ENCODE measurements around the gene RPN2. TPM values are rescaled to one million over a fixed set of nuclear protein-coding genes. Genes with fewer than 3 reads are reported as not detected.

Gene RPN2
- total and polyA plus RNA-seq, 9 of the 15 experiments (the other 6 are each of a cell fraction or from before 2014, with no cell fraction given), result 168 to 548 (median 325) TPM

GRCh38 chr20:37207171-37207570, 28.0 kb downstream of the RPN2 start (continued):
- TF ChIP-seq ZNF449 (CRISPR knock-in tag; IDR thresholded peaks at IDR 0.05) (no peak), ATF6 (CRISPR knock-in tag; IDR thresholded peaks at IDR 0.05) (no peak), SOX6 (IDR thresholded peaks at IDR 0.05) (no peak)

DNA sequence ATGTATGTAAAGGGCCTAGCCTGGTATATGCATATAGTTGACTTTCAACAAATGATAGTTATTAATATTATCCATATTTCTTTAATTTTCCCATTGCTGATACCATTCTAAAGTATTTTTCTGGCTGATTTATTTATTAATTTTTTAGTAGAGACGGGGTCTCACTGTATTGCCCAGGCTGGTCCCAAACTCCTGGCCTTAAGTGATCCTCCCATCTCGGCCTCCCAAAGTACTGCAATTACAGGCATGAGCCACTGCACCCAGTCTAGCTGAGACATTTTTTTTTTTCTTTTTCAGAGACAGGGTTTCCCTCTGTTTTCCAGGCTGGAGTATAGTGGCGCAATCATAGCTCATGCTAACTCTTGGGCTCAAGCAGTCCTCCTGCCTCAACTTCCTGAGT, 30.1 kb downstream of the RPN2 start:
- peaks cover 88% of the 10 kb centered on the region for H3K36me3 ChIP-seq (ENCODE audit: control insufficient read depth, insufficient read depth, low read length)
- H4K20me1 ChIP-seq (replicated peaks; ENCODE audit: control insufficient read depth, insufficient read depth, low read length), result peaks cover 2% of the 10 kb centered on the region; the same call in 1 of the 2 replicates
- H3K4me1 ChIP-seq (replicated peaks in 1 of 2; ENCODE audit: control insufficient read depth in 2 of 2, insufficient read depth in 2 of 2, low read length in 2 of 2), result no peaks in the 10 kb centered on the region
- H3K4me2 ChIP-seq (ENCODE audit: insufficient read depth, low read length), result no peak overlapping the region
- ATAC-seq (no peak), FAIRE-seq (no peak), DNase-seq (ENCODE audit: extremely low read depth in 1 of 4, low spot score in 3 of 4) (no peak)
- no peaks in the 10 kb centered on the region for H3K9me1 ChIP-seq (ENCODE audit: control insufficient read depth, insufficient read depth, low read length)
- H3K9ac ChIP-seq (ENCODE audit: insufficient read depth in 1 of 2, low read depth in 2 of 2, low read length in 2 of 2), result no peak overlapping the region
- in situ Hi-C loops (cut with MboI) (no loop called here), intact Hi-C loops (cut with micrococcal nuclease) (no loop called here)
- H3K27ac ChIP-seq (ENCODE audit: extremely low read depth, low read depth, low read length), result no peak overlapping the region
- peak; percentile 54 for TF ChIP-seq ZNF121 (CRISPR knock-in tag; conservative IDR thresholded peaks at IDR 0.05)
- no peak for TF ChIP-seq SMAD4 (CRISPR knock-in tag; conservative IDR thresholded peaks at IDR 0.05)
- H3K27me3 ChIP-seq (ENCODE audit: control insufficient read depth in 2 of 2, insufficient read depth in 2 of 2, low read length in 2 of 2), result no peaks in the 10 kb centered on the region
- CTCF ChIA-PET (ENCODE audit: low intra/inter-chr PET ratio), result no interaction called here
- POLR2A ChIA-PET, result no interaction called here
- no peak overlapping the region for H3K4me3 ChIP-seq
- H3K79me2 ChIP-seq (ENCODE audit: control insufficient read depth, insufficient read depth, low read length), result no peaks in the 10 kb centered on the region
- H2AFZ ChIP-seq (ENCODE audit: low read depth, low read length), result no peak overlapping the region
- 98% methylated on average over 3 of the region's 3 CpGs for WGBS (ENCODE audit: insufficient coverage, low coverage, missing lambda C conversion rate)
- BruUV-seq (replicated peaks), result no TSS peak
- H3K9me3 ChIP-seq (replicated peaks; ENCODE audit: control insufficient read depth, insufficient read depth, low read depth, low read length), result no peaks in the 10 kb centered on the region
